CD8-positive, alpha-beta memory T cell (primary cell): Measurements from ENCODE around the gene DLX5. TPM values are rescaled to one million over a fixed set of nuclear protein-coding genes. Genes with fewer than 3 reads are reported as not detected.

ENCODE experiments used
- CTCF ChIA-PET: fragments of 350-600 bp; sonication (Branson Sonifier 250); formaldehyde crosslinking; loops from one replicate; lab custom pipeline; 2021; ENCODE audit warnings: antibody characterized with exemption; lab: Charles Lee
- POLR2A ChIA-PET: fragments of 350-600 bp; sonication (Branson Sonifier 250); formaldehyde crosslinking; loops from one replicate; lab custom pipeline; 2021; ENCODE audit warnings: antibody characterized with exemption; lab: Charles Lee
- DNase-seq, 5 donors: peaks; one replicate each; pipeline versions ENCODE4 v3.0.0 to v3.0.0-alpha.2; 2020 to 2022; ENCODE audit warnings: mixed read lengths in 1 of 5
- H3K27ac ChIP-seq: one replicate; pipeline ENCODE4 v1.7.0; 2013; ENCODE audit warnings: low read depth, mild to moderate bottlenecking, low read length, moderate library complexity
- H3K27me3 ChIP-seq: 2 replicates; pipeline ENCODE4 v1.7.0; 2013; ENCODE audit warnings: low read length, mild to moderate bottlenecking; ENCODE audit not compliant: insufficient read depth, poor library complexity, severe bottlenecking
- H3K36me3 ChIP-seq: 2 replicates; pipeline ENCODE4 v1.7.0; 2013; ENCODE audit warnings: mild to moderate bottlenecking, low read length, moderate library complexity; ENCODE audit not compliant: insufficient read depth
- H3K4me1 ChIP-seq: 2 replicates; pipeline ENCODE4 v1.7.0; 2013; ENCODE audit warnings: mild to moderate bottlenecking, low read length, moderate library complexity; ENCODE audit not compliant: insufficient read depth
- H3K4me3 ChIP-seq: 2 replicates; pipeline ENCODE4 v1.7.0; 2013; ENCODE audit warnings: mild to moderate bottlenecking, low read length
- H3K9me3 ChIP-seq: 2 replicates; pipeline ENCODE4 v1.7.0; 2013; ENCODE audit warnings: mild to moderate bottlenecking, low read length
- H3K27ac Mint-ChIP-seq, 8 donors: one replicate each; pipeline ENCODE4 v1.8.0; 2020 to 2021; ENCODE audit warnings: mixed read lengths in 8 of 8, mild to moderate bottlenecking in 6 of 8, inconsistent platforms in 3 of 8, moderate library complexity in 3 of 8
- H3K27me3 Mint-ChIP-seq, 2 donors: one replicate each; pipeline ENCODE4 v1.8.0; 2020 to 2021; ENCODE audit warnings: mixed read lengths in 2 of 2, mild to moderate bottlenecking in 1 of 2, moderate library complexity in 1 of 2
- H3K36me3 Mint-ChIP-seq, 3 donors: one replicate each; pipeline ENCODE4 v1.8.0; 2020 to 2021; ENCODE audit warnings: mixed read lengths in 3 of 3, inconsistent platforms in 1 of 3, mild to moderate bottlenecking in 1 of 3
- H3K4me1 Mint-ChIP-seq, 3 donors: one replicate each; pipeline ENCODE4 v1.8.0; 2020 to 2021; ENCODE audit warnings: mixed read lengths in 3 of 3, inconsistent platforms in 1 of 3, mild to moderate bottlenecking in 1 of 3
- H3K4me3 Mint-ChIP-seq, 7 donors: one replicate each; pipeline ENCODE4 v1.8.0; 2020 to 2021; ENCODE audit warnings: mixed read lengths in 7 of 7, mild to moderate bottlenecking in 6 of 7, moderate library complexity in 4 of 7, inconsistent platforms in 2 of 7
- H3K9me3 Mint-ChIP-seq, 5 donors: one replicate each; pipeline ENCODE4 v1.8.0; 2020 to 2022; ENCODE audit warnings: mixed read lengths in 5 of 5, mild to moderate bottlenecking in 3 of 5, moderate library complexity in 2 of 5, inconsistent platforms in 1 of 5
- polyA plus RNA-seq: library from polyadenylated mRNA; unstranded; fragments of 300-500 nt; fragmentation: Illumina TruSeq; gene quantifications from one replicate; pipeline ENCODE4 v1.2.3, GENCODE V29; 2021
- total RNA-seq, 2 experiments: library from RNA; stranded (reverse); gene quantifications; one replicate each; pipeline ENCODE4 v1.2.3, GENCODE V29; 2021

DLX5 gene
- total and polyA plus RNA-seq, 3 experiments from 2014 or later, result not detected

DNA sequence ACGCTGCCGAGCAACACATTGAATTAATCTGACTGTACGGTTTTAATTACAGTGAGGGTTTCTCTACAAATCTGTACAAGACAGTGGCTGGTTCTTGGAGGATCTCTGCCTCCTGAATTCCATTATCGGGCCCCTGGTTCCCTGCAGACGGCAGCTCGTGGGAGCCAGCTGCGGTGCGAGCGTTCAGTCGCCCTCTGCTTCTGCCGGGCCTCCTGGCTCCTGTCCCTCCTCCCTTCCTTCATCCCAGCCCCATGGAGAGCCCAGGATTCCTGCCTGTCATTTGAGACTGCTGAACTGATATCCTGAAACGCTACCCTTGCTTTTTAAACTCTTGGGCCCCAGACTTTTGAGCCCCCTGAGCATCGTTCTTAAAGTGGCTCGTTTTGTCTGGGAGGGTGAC lies 25.9 kb downstream of the DLX5 start:
- Mint-ChIP-seq H3K4me3 (no peak overlapping the region), H3K4me1 (peaks cover 0 to 5% (median 4%) of the 10 kb centered on the region in 3 donors), H3K27ac (peak overlapping the region in 1 of 8 donors; percentile 28), H3K27me3 (peaks cover 91 to 93% of the 10 kb centered on the region in 2 donors), H3K36me3 (no peaks in the 10 kb centered on the region), H3K9me3 (peaks cover 0 to 28% (median 13%) of the 10 kb centered on the region in 5 donors)
- ChIA-PET POLR2A (no interaction called here), CTCF (no interaction called here)
- Histone ChIP-seq H3K27me3 (peaks cover 73% of the 10 kb centered on the region), H3K9me3 (no peaks in the 10 kb centered on the region), H3K4me3 (no peak overlapping the region), H3K36me3 (no peaks in the 10 kb centered on the region), H3K4me1 (peaks cover under 1% of the 10 kb centered on the region), H3K27ac (no peak overlapping the region)
- DNase-seq, result no peak

DNA sequence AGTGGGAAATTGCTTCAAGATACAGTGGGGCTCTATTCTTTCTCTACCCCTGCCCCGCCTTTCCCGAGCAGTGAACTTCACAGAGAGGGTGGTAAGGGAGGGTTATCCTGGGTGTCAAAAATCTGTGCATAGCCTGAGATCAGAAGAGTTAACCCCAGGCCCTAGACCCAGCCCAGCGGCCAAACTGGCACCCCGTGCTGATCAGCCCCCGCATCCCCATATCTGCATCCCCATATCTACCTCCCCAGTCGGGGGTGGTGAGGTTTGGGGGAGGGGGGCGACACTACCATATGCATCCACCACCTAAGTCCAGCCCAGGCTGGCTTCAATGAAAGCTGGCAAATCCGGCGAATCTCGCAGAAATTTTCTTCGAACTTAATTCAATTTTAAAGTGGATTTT lies 26.3 kb downstream of the DLX5 start:
- ChIA-PET CTCF (no interaction called here), POLR2A (no interaction called here)
- Histone ChIP-seq H3K36me3 (no peaks in the 10 kb centered on the region), H3K27ac (no peak overlapping the region), H3K4me3 (no peak overlapping the region), H3K27me3 (peaks cover 73% of the 10 kb centered on the region), H3K4me1 (no peaks in the 10 kb centered on the region), H3K9me3 (no peaks in the 10 kb centered on the region)
- Mint-ChIP-seq H3K36me3 (no peaks in the 10 kb centered on the region), H3K27ac (no peak overlapping the region), H3K9me3 (peaks cover 0 to 28% (median 13%) of the 10 kb centered on the region in 5 donors), H3K4me3 (no peak overlapping the region), H3K27me3 (peaks cover 91 to 92% of the 10 kb centered on the region in 2 donors), H3K4me1 (peaks cover 0 to 5% (median 4%) of the 10 kb centered on the region in 3 donors)
- DNase-seq, result no peak

DNA sequence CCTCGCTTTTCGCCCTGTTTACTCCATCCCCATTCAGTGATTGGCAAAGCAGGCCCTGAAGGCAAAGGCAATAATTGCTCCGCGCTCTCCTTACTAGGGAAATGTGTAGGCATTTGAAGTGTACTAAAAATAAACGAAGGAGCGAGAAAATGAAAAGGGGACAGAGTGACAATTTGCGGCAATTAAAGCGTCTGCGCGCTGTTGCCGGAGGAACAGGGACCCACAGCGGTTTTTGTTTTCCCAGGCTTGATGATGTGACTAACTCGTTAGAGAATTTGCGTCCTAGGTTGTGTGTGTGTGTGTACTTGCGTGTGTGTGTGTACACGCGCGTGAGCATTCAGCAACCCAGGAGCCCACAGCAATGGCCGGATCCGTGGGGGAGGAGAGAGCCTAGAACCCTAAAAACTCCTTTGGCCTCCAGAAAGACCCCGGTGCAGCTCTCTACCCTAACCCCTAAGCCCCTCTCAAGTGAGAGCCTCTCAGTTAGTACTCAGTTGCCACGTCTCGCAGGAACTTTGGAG lies 27.1 kb downstream of the DLX5 start:
- no peaks in the 10 kb centered on the region for H3K4me1 Mint-ChIP-seq
- H3K27ac Mint-ChIP-seq, result no peak overlapping the region
- H3K4me3 Mint-ChIP-seq, result no peak overlapping the region
- Histone ChIP-seq H3K4me3 (no peak overlapping the region), H3K27me3 (peaks cover 67% of the 10 kb centered on the region), H3K27ac (no peak overlapping the region), H3K36me3 (no peaks in the 10 kb centered on the region), H3K9me3 (no peaks in the 10 kb centered on the region), H3K4me1 (no peaks in the 10 kb centered on the region)
- ChIA-PET POLR2A (no interaction called here), CTCF (no interaction called here)
- H3K9me3 Mint-ChIP-seq, result peaks cover 0 to 26% (median 11%) of the 10 kb centered on the region in 5 donors
- DNase-seq, result no peak
- peaks cover 92 to 93% of the 10 kb centered on the region in 2 donors for H3K27me3 Mint-ChIP-seq
- H3K36me3 Mint-ChIP-seq, result no peaks in the 10 kb centered on the region

DNA sequence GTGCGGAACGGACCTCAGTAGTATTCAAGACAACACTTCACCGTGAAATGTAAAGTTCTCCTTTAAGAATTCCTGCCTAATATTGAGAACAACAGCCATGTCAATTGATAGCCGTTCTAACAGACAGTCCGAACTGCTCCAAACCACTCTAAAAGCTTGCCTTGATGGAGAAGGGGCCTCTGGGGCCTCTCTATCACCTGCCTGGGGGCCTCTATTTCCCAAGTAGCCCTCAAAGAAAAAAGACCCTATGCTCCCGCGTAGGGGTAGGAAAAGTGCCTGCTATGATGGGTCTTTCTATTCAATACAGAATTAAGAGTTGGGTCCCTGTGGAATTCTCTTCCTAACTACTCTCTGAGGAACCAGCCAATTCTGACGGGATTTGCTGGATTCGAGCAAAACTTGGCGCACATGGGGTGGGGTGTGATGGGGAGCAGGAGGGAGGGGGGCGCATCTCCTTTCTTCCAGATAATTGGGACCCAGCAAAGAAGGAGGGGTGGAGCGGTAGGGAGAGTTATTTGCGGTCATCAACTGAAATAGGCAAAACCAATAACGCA lies 27.6 kb downstream of the DLX5 start:
- H3K4me1 Mint-ChIP-seq, result peaks cover 0 to 1% (median 0%) of the 10 kb centered on the region in 3 donors
- no peak overlapping the region for H3K27ac ChIP-seq
- H3K36me3 ChIP-seq, result no peaks in the 10 kb centered on the region
- H3K4me1 ChIP-seq, result no peaks in the 10 kb centered on the region
- no peak overlapping the region for H3K4me3 Mint-ChIP-seq
- no peak for DNase-seq
- no peak overlapping the region for H3K4me3 ChIP-seq
- H3K9me3 ChIP-seq, result no peaks in the 10 kb centered on the region
- H3K27ac Mint-ChIP-seq, result no peak overlapping the region
- H3K27me3 Mint-ChIP-seq, result peaks cover 92 to 93% of the 10 kb centered on the region in 2 donors
- no peaks in the 10 kb centered on the region for H3K36me3 Mint-ChIP-seq
- peaks cover 67% of the 10 kb centered on the region for H3K27me3 ChIP-seq
- H3K9me3 Mint-ChIP-seq, result peaks cover 0 to 27% (median 11%) of the 10 kb centered on the region in 5 donors
- POLR2A ChIA-PET, result no interaction called here
- CTCF ChIA-PET, result no interaction called here

DNA sequence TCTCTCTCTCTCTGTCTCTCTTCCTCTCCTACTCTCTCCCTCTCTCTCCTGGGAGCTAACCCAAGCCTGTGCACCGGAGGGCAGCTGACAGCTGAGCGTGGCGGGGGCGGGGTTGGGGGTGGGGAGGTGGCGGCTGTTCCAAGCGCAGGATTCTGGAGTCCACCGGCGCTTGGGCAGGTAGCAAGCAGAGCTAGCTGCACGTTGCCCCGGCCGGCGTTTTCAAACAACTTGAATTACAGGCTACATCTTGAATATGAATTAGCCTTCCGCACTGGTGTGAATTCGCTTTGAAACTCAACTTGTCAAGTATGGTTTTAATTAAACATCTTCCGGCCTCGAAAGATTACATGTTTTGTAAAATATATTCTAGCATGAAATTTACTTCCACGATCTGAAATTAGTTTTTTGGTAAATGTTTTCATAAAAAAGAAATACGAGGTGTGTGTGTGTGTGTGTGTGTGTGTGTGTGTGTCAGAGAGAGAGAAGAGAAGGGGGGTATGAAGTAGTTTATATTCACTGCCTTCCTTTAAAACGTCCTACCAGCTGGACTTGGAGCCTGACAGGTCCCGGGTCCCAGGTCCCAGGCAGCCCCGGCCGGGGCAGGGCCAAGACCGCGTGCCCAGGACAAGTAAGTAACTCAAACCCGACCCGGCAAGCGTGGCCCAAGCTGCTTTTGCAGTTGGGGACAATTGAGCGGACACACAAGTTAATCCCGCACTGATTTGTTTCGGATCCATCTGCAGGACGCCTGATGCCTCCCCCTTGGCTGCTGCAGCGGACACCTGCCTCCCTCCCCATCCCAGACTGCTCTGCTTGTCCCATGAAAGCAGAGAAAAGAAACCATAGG lies 28.3 kb downstream of the DLX5 start:
- H3K36me3 Mint-ChIP-seq, result no peaks in the 10 kb centered on the region
- Histone ChIP-seq H3K4me1 (no peaks in the 10 kb centered on the region), H3K4me3 (no peak overlapping the region), H3K36me3 (no peaks in the 10 kb centered on the region), H3K27ac (no peak overlapping the region), H3K9me3 (no peaks in the 10 kb centered on the region), H3K27me3 (peaks cover 66% of the 10 kb centered on the region)
- H3K9me3 Mint-ChIP-seq, result peaks cover 0 to 22% (median 12%) of the 10 kb centered on the region in 5 donors
- H3K27me3 Mint-ChIP-seq, result peaks cover 93% of the 10 kb centered on the region in 2 donors
- CTCF ChIA-PET, result no interaction called here
- POLR2A ChIA-PET, result no interaction called here
- no peak for DNase-seq
- H3K4me1 Mint-ChIP-seq, result peaks cover 0 to 5% (median 0%) of the 10 kb centered on the region in 3 donors
- no peak overlapping the region for H3K4me3 Mint-ChIP-seq
- no peak overlapping the region for H3K27ac Mint-ChIP-seq

DNA sequence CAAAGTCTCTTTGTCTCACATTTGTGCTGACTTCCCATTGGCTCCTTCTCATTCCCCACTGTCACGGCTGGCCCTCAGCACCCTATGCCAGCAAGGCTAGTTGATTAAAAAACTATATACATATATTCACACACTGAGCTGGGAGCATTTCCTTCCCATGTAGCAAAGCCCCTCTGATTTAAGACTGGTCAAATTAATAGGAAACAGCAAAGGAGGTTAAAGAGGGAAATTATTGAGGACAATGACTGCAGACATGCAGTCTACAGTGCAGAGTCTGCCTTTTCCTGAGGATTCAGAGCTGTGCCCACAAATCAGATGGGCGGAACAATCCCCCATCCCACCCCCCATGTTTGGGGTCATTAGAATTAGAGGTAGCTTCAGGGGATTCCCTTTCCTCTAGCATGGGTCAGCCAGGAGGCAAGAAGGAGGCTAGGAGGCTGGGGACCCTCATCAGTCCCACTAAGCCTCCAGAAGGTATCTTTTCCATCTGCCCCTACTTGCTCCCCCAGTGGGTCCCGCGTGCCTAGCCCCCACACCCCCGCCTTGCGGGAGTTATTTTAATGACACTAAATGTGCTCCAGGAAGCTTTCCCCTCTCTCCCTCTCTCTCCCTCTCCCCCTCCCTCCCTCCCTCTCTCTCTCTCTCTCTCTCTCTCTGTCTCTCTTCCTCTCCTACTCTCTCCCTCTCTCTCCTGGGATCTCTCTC lies 29.1 kb downstream of the DLX5 start:
- CTCF ChIA-PET, result no interaction called here
- Histone ChIP-seq H3K27me3 (peaks cover 65% of the 10 kb centered on the region), H3K27ac (no peak overlapping the region), H3K9me3 (no peaks in the 10 kb centered on the region), H3K4me3 (no peak overlapping the region), H3K4me1 (no peaks in the 10 kb centered on the region), H3K36me3 (no peaks in the 10 kb centered on the region)
- peak overlapping the region in 1 of 8 donors; percentile 43 for H3K27ac Mint-ChIP-seq
- H3K9me3 Mint-ChIP-seq, result peaks cover 0 to 17% (median 11%) of the 10 kb centered on the region in 5 donors
- POLR2A ChIA-PET, result no interaction called here
- no peak for DNase-seq
- H3K27me3 Mint-ChIP-seq, result peaks cover 89 to 93% of the 10 kb centered on the region in 2 donors
- H3K4me1 Mint-ChIP-seq, result peaks cover 0 to 5% (median 0%) of the 10 kb centered on the region in 3 donors
- no peaks in the 10 kb centered on the region for H3K36me3 Mint-ChIP-seq
- H3K4me3 Mint-ChIP-seq, result no peak overlapping the region

DNA sequence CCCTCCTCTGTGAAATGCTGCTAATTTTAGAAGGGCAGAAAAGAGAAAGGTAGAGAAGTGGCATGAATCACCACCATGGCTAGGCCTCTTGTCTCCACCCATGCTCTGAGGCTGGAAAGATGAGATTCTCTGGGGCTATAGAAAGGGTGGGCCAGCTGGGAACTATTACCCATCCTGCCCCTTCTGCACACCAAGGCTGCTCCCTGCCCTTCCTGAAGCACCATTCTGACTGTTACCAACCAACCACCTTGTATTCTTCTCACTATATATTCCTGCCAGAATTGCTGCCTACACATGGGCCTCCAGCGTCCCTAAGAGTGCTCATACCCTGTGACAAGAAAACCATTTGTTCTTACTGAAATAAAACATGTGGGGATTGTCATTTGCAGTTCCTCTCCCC lies 30.7 kb downstream of the DLX5 start:
- Histone ChIP-seq H3K27me3 (peaks cover 53% of the 10 kb centered on the region), H3K9me3 (no peaks in the 10 kb centered on the region), H3K4me3 (no peak overlapping the region), H3K4me1 (no peaks in the 10 kb centered on the region), H3K27ac (no peak overlapping the region), H3K36me3 (no peaks in the 10 kb centered on the region)
- Mint-ChIP-seq H3K4me1 (peaks cover 0 to 5% (median 0%) of the 10 kb centered on the region in 3 donors), H3K4me3 (no peak overlapping the region), H3K27me3 (peaks cover 80 to 91% of the 10 kb centered on the region in 2 donors), H3K27ac (peak overlapping the region in 1 of 8 donors; percentile 10), H3K9me3 (peaks cover 0 to 16% (median 10%) of the 10 kb centered on the region in 5 donors), H3K36me3 (no peaks in the 10 kb centered on the region)
- ChIA-PET POLR2A (no interaction called here), CTCF (interaction anchor here (1.3 kb wide), 1 partner anchor 11 kb away, joined by 3 read pairs; the partner anchor contains the start of gene DLX6)
- DNase-seq, result no peak
